ENCODE measurements around the gene TRABD2B.

- TF ChIP-seq POLR2A (IDR thresholded peaks at IDR 0.05) (no peak), CTCF (IDR thresholded peaks at IDR 0.05 in 4 of 5, conservative IDR thresholded peaks at IDR 0.05 in 1 of 5) (no peak)
These were observed 149.4 kb downstream of the TRABD2B start for GRCh38 chr1:47847763-47848162.
